HUES6 (cell line): ENCODE results near the gene CYP1B1.
A peak's percentile ranks its signal among the peaks of the same experiment; 100 is the strongest.
"Not testable (repeated sequence)": the region's sequence is repeated elsewhere in the genome, so short reads cannot be mapped to it uniquely, and the experiment has no call there.

Experiments
- H3K27ac ChIP-seq: 2 replicates; pipeline ENCODE4 v1.7.0; 2013; ENCODE audit warnings: low read depth, mild to moderate bottlenecking, low read length, inconsistent platforms
- H3K27me3 ChIP-seq: 2 replicates; pipeline ENCODE4 v1.6.1; 2013; ENCODE audit warnings: low read length; ENCODE audit not compliant: control insufficient read depth, insufficient read depth
- H3K36me3 ChIP-seq: 2 replicates; pipeline ENCODE4 v1.6.1; 2013; ENCODE audit warnings: low read length; ENCODE audit not compliant: control insufficient read depth, insufficient read depth
- H3K4me1 ChIP-seq: 2 replicates; pipeline ENCODE4 v1.6.1; 2013; ENCODE audit warnings: low read length; ENCODE audit not compliant: control insufficient read depth, insufficient read depth
- H3K4me3 ChIP-seq: 2 replicates; pipeline ENCODE4 v1.5.1; 2013; ENCODE audit warnings: low read depth, low read length
- H3K9ac ChIP-seq: one replicate; pipeline ENCODE4 v1.6.1; 2013; ENCODE audit warnings: mild to moderate bottlenecking, low read length
- H3K9me3 ChIP-seq: 2 replicates; pipeline ENCODE4 v1.6.1; 2013; ENCODE audit warnings: low read depth, low read length; ENCODE audit not compliant: control insufficient read depth, insufficient read depth

The CYP1B1 gene

DNA sequence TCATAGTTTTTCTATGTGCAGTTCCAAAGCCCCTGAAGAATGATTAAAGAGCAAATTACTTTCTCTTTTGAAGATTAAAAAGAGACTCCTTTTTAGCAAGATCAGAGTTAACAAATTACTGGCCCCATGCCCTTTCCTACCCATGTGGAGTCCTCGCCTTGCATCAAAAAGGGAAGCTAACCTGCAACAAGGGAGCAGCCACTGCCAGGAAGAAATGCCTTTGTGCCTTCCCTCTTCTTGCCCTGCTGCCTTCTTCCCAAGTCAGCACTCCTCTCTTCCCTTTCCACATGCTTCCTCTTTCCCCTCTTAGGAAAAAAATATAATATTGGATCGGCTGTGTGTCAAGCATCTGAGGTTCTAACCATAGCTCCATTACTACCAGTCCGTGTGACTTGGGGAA, 37.1 kb upstream of the CYP1B1 start:
- no peak overlapping the region for H3K27ac ChIP-seq
- no peak overlapping the region for H3K9ac ChIP-seq
- no peak overlapping the region for H3K4me3 ChIP-seq

DNA sequence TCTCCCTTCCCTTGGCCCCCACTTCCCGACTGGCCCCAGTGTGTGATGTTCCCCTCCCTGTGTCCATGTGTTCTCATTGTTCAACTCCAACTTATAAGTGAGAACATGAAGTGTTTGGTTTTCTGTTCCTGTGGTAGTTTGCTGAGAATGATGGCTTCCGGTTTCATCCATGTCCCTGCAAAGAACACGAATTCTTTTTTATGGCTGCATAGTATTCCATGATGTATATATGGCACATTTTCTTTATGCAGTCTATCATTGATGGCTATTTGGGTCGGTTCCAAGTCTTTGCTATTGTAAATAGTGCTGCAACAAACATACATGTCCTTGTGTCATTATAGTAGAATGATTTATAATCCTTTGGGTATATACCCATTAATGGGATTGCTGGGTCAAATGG, 35.4 kb upstream of the CYP1B1 start:
- H3K27me3 ChIP-seq, H3K4me3 ChIP-seq, H3K9me3 ChIP-seq, H3K27ac ChIP-seq, H3K9ac ChIP-seq, H3K36me3 ChIP-seq: not testable (repeated sequence)
- H3K4me1 ChIP-seq = peaks cover 42% of the 10 kb centered on the region

More for the DNA sequence above, 37.1 kb upstream of the CYP1B1 start:
- no peaks in the 10 kb centered on the region for H3K27me3 ChIP-seq
- no peaks in the 10 kb centered on the region for H3K36me3 ChIP-seq
- H3K4me1 ChIP-seq = peaks cover 28% of the 10 kb centered on the region
- peaks cover 3% of the 10 kb centered on the region for H3K9me3 ChIP-seq

DNA sequence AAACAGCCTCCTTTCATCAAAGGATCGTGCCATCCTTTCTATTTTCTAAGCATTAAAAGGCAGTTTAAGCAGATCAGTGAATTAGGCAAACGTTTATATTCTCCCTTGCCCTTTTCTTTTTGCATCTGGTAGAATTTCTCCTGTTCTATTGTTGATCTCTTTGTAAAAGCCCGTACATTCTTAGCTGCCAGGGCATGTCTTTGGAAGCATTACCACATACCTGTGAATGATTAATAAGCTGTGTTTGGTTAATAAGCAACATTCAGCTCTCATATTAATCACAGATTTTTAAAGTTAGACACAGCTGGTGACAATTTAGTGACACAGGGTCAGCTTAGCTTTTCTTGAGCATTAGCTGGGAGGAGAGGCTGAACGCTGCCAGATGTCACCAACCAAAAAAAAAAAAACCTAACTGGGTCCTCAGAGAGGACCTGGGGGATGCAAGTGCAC, 33.8 kb upstream of the CYP1B1 start:
- H3K4me1 ChIP-seq = peaks cover 44% of the 10 kb centered on the region
- H3K36me3 ChIP-seq = no peaks in the 10 kb centered on the region
- H3K27me3 ChIP-seq = no peaks in the 10 kb centered on the region
- H3K27ac ChIP-seq = no peak overlapping the region
- H3K9me3 ChIP-seq = peaks cover 7% of the 10 kb centered on the region
- no peak overlapping the region for H3K9ac ChIP-seq
- no peak overlapping the region for H3K4me3 ChIP-seq

- H3K27ac ChIP-seq = no peak overlapping the region
Measured at GRCh38 chr2:38108907-38109731, 33.2 kb upstream of the CYP1B1 start.

GRCh38 chr2:38107738-38108410, 31.9 kb upstream of the CYP1B1 start:
- Histone ChIP-seq H3K9me3 (peaks cover 11% of the 10 kb centered on the region), H3K9ac (peak overlapping the region; percentile 66), H3K27me3 (no peaks in the 10 kb centered on the region), H3K36me3 (no peaks in the 10 kb centered on the region), H3K27ac (peak overlapping the region; percentile 87; the same call in 1 of the 2 replicates), H3K4me1 (peaks cover 41% of the 10 kb centered on the region), H3K4me3 (peak overlapping the region; percentile 12; the same call in 1 of the 2 replicates)

More at GRCh38 chr2:38108907-38109731, 33.2 kb upstream of the CYP1B1 start:
- no peak overlapping the region for H3K9ac ChIP-seq
- no peaks in the 10 kb centered on the region for H3K36me3 ChIP-seq
- H3K4me1 ChIP-seq = peaks cover 43% of the 10 kb centered on the region
- no peak overlapping the region for H3K4me3 ChIP-seq
- H3K9me3 ChIP-seq = peaks cover 11% of the 10 kb centered on the region
- no peaks in the 10 kb centered on the region for H3K27me3 ChIP-seq

- Histone ChIP-seq H3K27me3 (no peaks in the 10 kb centered on the region), H3K9me3 (peaks cover 11% of the 10 kb centered on the region), H3K4me1 (peaks cover 41% of the 10 kb centered on the region), H3K4me3 (peak overlapping the region; percentile 24; the same call in 1 of the 2 replicates), H3K27ac (peak overlapping the region; percentile 87; the same call in 1 of the 2 replicates), H3K9ac (peak overlapping the region; percentile 73), H3K36me3 (no peaks in the 10 kb centered on the region)
Measured at GRCh38 chr2:38106405-38107094, 30.6 kb upstream of the CYP1B1 start.

GRCh38 chr2:38105922-38106321, 30.0 kb upstream of the CYP1B1 start:
- Histone ChIP-seq H3K9me3 (peaks cover 8% of the 10 kb centered on the region; the same call in 1 of the 2 replicates), H3K27ac (peak overlapping the region; percentile 87; the same call in 1 of the 2 replicates), H3K27me3 (no peaks in the 10 kb centered on the region), H3K4me1 (peaks cover 41% of the 10 kb centered on the region), H3K9ac (peak overlapping the region; percentile 73), H3K36me3 (no peaks in the 10 kb centered on the region), H3K4me3 (peak overlapping the region; percentile 6; the same call in 1 of the 2 replicates)

GRCh38 chr2:38104598-38104997, 28.6 kb upstream of the CYP1B1 start:
- no peak overlapping the region for H3K27ac ChIP-seq
- peaks cover 8% of the 10 kb centered on the region; the same call in 1 of the 2 replicates for H3K9me3 ChIP-seq
- peaks cover 3% of the 10 kb centered on the region; the same call in 1 of the 2 replicates for H3K27me3 ChIP-seq
- H3K9ac ChIP-seq = no peak overlapping the region
- H3K4me1 ChIP-seq = peaks cover 49% of the 10 kb centered on the region
- no peak overlapping the region for H3K4me3 ChIP-seq
- no peaks in the 10 kb centered on the region for H3K36me3 ChIP-seq

DNA sequence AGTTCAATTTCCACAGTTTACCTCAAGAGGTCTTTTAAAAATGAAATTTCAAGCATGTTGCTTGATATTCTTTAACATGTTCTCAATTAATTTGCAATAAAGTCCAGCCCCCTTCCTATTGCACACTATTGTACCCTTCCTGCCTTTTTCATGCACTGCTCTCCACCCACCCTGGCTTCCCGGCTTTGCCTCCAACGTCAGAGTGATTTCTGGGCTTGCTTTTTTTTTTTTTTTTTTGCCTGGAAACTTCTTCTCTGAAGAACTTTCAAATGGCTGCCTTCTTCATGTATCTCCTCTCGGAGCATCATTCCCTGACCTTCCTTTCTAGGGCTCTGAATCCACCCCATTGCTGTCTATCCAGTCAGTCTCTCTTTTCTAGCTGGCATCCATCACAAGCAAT, 24.4 kb upstream of the CYP1B1 start:
- Histone ChIP-seq H3K9me3 (peaks cover 8% of the 10 kb centered on the region; the same call in 1 of the 2 replicates), H3K36me3 (no peaks in the 10 kb centered on the region), H3K27me3 (peaks cover 40% of the 10 kb centered on the region), H3K27ac (no peak overlapping the region), H3K4me1 (peaks cover 51% of the 10 kb centered on the region), H3K4me3 (no peak overlapping the region), H3K9ac (no peak overlapping the region)

DNA sequence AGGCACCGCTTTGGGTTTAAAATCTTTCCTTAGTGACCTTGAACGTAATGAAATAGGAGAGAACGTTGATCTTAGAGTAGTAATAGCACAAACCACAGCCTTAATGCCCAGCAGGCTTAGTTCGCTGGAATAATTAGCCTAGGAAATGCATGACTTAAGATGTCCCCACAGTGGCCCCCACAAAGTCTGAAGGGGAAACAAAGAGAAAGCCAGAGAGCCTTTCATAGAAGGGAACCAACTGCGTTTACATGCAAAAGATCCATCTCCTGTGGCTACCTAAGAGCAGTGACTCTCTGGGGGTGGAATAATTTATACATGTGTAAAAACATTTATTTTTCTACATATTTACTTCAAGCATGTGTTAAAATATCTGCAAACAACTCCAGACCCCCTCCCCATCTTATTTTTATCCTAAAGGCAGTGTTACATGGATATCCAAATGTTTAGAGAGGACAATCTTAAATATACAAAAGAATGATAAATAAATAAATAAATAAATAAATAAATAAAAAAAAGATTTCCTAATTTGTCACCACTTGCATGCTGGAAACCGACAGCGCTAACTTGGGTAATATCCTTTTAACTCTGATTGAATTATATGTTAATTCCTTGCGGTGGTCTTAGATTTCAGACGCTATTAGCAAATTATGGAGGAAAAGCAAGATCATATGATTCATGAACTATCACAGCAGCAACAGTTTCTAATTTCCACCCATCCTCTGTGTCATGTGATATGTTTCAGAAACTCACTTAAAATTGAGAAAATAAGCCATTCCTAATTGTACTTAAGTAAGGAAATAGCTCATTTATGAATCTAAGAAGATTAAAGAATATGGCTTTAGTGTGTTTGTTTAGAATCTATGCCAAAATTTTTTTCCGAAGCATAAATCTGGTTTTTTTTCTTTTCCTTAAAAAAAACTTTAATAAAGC, 23.4 kb upstream of the CYP1B1 start:
- Histone ChIP-seq H3K4me3 (peak overlapping the region; percentile 45), H3K36me3 (no peaks in the 10 kb centered on the region), H3K9me3 (no peaks in the 10 kb centered on the region; the same call in 1 of the 2 replicates), H3K4me1 (peaks cover 56% of the 10 kb centered on the region), H3K9ac (peak overlapping the region; percentile 24), H3K27me3 (peaks cover 46% of the 10 kb centered on the region), H3K27ac (no peak overlapping the region)
